Spleen (tissue), 11 donors: Measurements from ENCODE around the gene CENPT. TPM values are rescaled to one million over a fixed set of nuclear protein-coding genes. Genes with fewer than 3 reads are reported as not detected.

Source experiments
- DNase-seq: peaks from one replicate; pipeline ENCODE4 v3.0.0-alpha.2; 2020
- H3K27ac ChIP-seq, 8 donors: fragments of 200-600 bp; sonication (generic) in 7 of 8; 1 replicate in 4 of 8; 2 replicates in 4 of 8; pipeline versions ENCODE4 v1.5.0 to v1.8.0; 2016 to 2021; ENCODE audit warnings: inconsistent platforms in 4 of 8, mild to moderate bottlenecking in 4 of 8, moderate library complexity in 1 of 8
- H3K27me3 ChIP-seq, 7 donors: fragments of 200-600 bp; sonication (generic) in 6 of 7; replicated peaks in 1 of 7; 1 replicate in 4 of 7; 2 replicates in 3 of 7; pipeline versions ENCODE4 v1.5.0 to v1.8.0; 2016 to 2021; ENCODE audit warnings: inconsistent platforms in 3 of 7, mild to moderate bottlenecking in 1 of 7
- H3K36me3 ChIP-seq, 6 donors: fragments of 200-600 bp; sonication (generic) in 5 of 6; 1 replicate in 4 of 6; 2 replicates in 2 of 6; pipeline versions ENCODE4 v1.5.0 to v1.8.0; 2016 to 2021; ENCODE audit warnings: inconsistent platforms in 2 of 6
- H3K4me1 ChIP-seq, 6 donors: fragments of 200-600 bp; sonication (generic) in 5 of 6; 1 replicate in 3 of 6; 2 replicates in 3 of 6; pipeline versions ENCODE4 v1.5.0 to v1.8.0; 2016 to 2021; ENCODE audit warnings: inconsistent platforms in 3 of 6
- H3K4me3 ChIP-seq, 8 donors: fragments of 200-600 bp; sonication (generic) in 7 of 8; 1 replicate in 4 of 8; 2 replicates in 4 of 8; pipeline versions ENCODE4 v1.5.0 to v1.8.0; 2016 to 2021; ENCODE audit warnings: inconsistent platforms in 4 of 8, mild to moderate bottlenecking in 4 of 8, moderate library complexity in 2 of 8
- H3K9me3 ChIP-seq, 8 donors: fragments of 200-600 bp; sonication (generic) in 7 of 8; 1 replicate in 4 of 8; 2 replicates in 4 of 8; pipeline versions ENCODE4 v1.5.0 to v1.8.0; 2016 to 2021; ENCODE audit warnings: inconsistent platforms in 4 of 8
- POLR2A ChIP-seq, 3 donors: fragments of 450-650 bp; IDR thresholded peaks; one replicate each; pipeline ENCODE4 v1.5.1; 2017; ENCODE audit warnings: antibody characterized with exemption in 3 of 3, mild to moderate bottlenecking in 1 of 3
- POLR2AphosphoS5 ChIP-seq, 3 donors: sonication (generic); formaldehyde crosslinking; IDR thresholded peaks; one replicate each; pipeline ENCODE4 v1.5.1; 2017; ENCODE audit warnings: antibody characterized with exemption in 3 of 3
- WGBS, 5 donors: extraction: QIAGEN DNeasy Blood & Tissue Kit in 3 of 5; methylation state at CpG; one replicate each; pipeline versions ENCODE4 v1.1.5 to v1.1.7; 2013 to 2018; 5-methylcytosine and 5-hydroxymethylcytosine counted together
- intact Hi-C: fragments of 100-400 bp; cut with DNase I; formaldehyde crosslinking; loops from one replicate; pipeline ENCODE4 v1.15.0; 2023; ENCODE audit warnings: low total_unique reads
- polyA plus RNA-seq, 3 donors: library from polyadenylated mRNA; stranded (reverse); fragments of 200-250 nt; gene quantifications; one replicate each; pipeline ENCODE4 v1.2.1, GENCODE V29; 2013
- total RNA-seq, 7 donors: library from RNA; depleted of rRNA in 3 of 7; stranded (reverse); fragments of >200 nt in 3 of 7; fragmentation: NEBNext Ultra II Directional in 4 of 7; extraction: Animal tissue kit (Norgen Biotek cat#: 25700) in 4 of 7; gene quantifications; one replicate each; pipeline versions ENCODE4 v1.1.0 to v1.2.1, GENCODE V29; 2016 to 2021
- TF ChIP-seq, protein P1 (sequence below), 11 experiments: fragments of 200-600 bp in 7 of 11; fragments of 450-650 bp in 4 of 11; sonication (generic) in 4 of 11; IDR thresholded peaks in 8 of 11; conservative IDR thresholded peaks in 3 of 11; 1 replicate in 7 of 11; 2 replicates in 4 of 11; pipeline versions ENCODE4 v1.4.0 to v1.8.0; 2016 to 2021; ENCODE audit warnings: antibody characterized with exemption in 11 of 11, inconsistent platforms in 4 of 11, mild to moderate bottlenecking in 1 of 11
- donor health status: healthy with polysubstance abuse.
- donor health status: DM: no; HTN: no; CAD: no; lungs with moderate emphysema.
- donor health status: DM: no; HTN: no; CAD: no.
- donor health status: Bipolar disorder and iron deficiency.
- donor health status: healthy.
- donor health status: DM: no; HTN: no; CAD: no.
- donor health status: DM: yes; HTN: yes; CAD: no.

The CENPT gene
- total and polyA plus RNA-seq, 10 donors, result 43.2 to 101 (median 53.4) TPM

DNA sequence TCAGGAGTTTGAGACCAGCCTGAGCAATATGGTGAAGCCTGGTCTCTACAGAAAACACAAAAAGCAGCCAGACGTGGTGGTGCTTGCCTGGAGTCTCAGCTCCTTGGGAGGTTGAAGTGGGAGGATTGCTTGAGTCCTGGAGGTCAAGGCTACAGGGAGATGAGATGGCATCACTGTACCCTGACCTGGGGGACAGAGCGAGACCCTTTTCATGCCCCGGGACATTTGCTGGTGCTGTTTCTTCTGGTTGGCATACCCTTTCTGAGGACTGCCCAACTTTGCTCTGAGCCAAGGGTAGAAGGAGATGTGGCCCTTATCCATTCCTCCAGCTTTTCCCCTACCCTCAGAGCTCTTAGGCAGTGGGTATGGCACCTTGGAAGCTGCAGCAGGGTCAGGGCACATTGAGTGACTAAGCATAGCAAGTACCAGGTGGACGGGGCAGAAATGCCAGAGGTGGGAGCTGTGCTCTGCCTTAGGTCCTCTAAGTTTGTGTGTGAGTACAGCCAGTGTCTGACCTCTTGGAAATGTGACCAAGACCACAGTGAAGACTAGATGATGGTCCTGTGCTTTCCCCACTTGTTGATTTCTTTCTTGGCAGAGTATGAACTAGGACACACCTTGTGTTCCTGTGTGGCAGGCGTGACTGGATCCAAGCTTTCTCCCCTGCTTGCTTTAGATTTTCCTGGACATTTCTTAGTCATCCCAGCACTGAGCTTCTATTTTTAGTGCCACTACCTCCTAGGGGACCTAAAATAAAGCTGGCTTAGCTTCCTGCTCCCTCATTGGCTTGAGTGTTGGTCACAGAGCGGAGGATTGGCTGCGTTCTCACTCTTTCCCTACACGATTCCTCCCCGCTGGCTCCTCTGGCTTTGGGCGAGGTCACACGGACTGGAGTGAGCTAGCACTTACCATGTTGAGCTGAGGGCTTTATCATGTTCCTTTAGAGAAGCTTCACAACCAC, 15.4 kb upstream of the CENPT start:
- no peak for DNase-seq
- H3K9me3 ChIP-seq, result no peaks in the 10 kb centered on the region
- no peaks in the 10 kb centered on the region for H3K27me3 ChIP-seq
- intact Hi-C loops, result no loop called here
- H3K4me1 ChIP-seq, result peaks cover 0 to 19% (median 4%) of the 10 kb centered on the region in 6 donors
- H3K27ac ChIP-seq, result no peak overlapping the region
- TF ChIP-seq POLR2A (IDR thresholded peaks at IDR 0.05) (no peak), POLR2AphosphoS5 (IDR thresholded peaks at IDR 0.05) (no peak)
- TF ChIP-seq, protein P1, sequence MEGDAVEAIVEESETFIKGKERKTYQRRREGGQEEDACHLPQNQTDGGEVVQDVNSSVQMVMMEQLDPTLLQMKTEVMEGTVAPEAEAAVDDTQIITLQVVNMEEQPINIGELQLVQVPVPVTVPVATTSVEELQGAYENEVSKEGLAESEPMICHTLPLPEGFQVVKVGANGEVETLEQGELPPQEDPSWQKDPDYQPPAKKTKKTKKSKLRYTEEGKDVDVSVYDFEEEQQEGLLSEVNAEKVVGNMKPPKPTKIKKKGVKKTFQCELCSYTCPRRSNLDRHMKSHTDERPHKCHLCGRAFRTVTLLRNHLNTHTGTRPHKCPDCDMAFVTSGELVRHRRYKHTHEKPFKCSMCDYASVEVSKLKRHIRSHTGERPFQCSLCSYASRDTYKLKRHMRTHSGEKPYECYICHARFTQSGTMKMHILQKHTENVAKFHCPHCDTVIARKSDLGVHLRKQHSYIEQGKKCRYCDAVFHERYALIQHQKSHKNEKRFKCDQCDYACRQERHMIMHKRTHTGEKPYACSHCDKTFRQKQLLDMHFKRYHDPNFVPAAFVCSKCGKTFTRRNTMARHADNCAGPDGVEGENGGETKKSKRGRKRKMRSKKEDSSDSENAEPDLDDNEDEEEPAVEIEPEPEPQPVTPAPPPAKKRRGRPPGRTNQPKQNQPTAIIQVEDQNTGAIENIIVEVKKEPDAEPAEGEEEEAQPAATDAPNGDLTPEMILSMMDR (IDR thresholded peaks at IDR 0.05 in 8 of 11, conservative IDR thresholded peaks at IDR 0.05 in 3 of 11), result no peak
- no peak overlapping the region for H3K4me3 ChIP-seq
- WGBS, 5 donors, result 90 to 93% (median 91%) methylated on average over 11 of the region's 11 CpGs
- H3K36me3 ChIP-seq, result peaks cover 0 to 58% (median 36%) of the 10 kb centered on the region in 6 donors

DNA sequence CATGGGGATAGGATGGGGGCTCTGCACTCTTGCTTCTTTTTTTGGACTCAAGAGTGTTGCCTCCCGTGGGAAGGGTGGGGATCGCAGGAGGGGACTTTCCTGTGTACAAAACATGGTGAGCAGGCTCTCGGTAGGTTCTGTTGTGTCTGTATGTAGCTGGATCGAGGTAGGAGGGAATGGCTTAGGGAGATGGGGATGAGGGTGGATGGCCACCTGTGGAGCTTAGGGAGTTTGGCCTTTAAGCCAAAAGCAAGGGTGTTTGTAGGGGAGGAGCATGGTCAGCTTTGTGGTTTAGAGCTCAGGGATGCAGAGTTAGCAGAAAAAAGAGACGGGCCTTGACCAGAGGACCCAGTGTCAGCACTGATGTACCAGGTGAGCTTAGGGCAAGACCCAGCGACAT, 14.4 kb upstream of the CENPT start:
- intact Hi-C loops, result no loop called here
- no peak for DNase-seq
- peaks cover 0 to 30% (median 13%) of the 10 kb centered on the region in 6 donors for H3K4me1 ChIP-seq
- TF ChIP-seq, protein P1 (IDR thresholded peaks at IDR 0.05 in 8 of 11, conservative IDR thresholded peaks at IDR 0.05 in 3 of 11), result no peak
- no peak for TF ChIP-seq POLR2AphosphoS5 (IDR thresholded peaks at IDR 0.05)
- TF ChIP-seq POLR2A (IDR thresholded peaks at IDR 0.05), result no peak
- no peak overlapping the region for H3K27ac ChIP-seq
- no peak overlapping the region for H3K4me3 ChIP-seq
- no peaks in the 10 kb centered on the region for H3K9me3 ChIP-seq
- H3K27me3 ChIP-seq, result no peaks in the 10 kb centered on the region
- H3K36me3 ChIP-seq, result peaks cover 0 to 48% (median 28%) of the 10 kb centered on the region in 6 donors
- 79 to 93% (median 88%) methylated on average over 6 of the region's 6 CpGs for WGBS, 5 donors

DNA sequence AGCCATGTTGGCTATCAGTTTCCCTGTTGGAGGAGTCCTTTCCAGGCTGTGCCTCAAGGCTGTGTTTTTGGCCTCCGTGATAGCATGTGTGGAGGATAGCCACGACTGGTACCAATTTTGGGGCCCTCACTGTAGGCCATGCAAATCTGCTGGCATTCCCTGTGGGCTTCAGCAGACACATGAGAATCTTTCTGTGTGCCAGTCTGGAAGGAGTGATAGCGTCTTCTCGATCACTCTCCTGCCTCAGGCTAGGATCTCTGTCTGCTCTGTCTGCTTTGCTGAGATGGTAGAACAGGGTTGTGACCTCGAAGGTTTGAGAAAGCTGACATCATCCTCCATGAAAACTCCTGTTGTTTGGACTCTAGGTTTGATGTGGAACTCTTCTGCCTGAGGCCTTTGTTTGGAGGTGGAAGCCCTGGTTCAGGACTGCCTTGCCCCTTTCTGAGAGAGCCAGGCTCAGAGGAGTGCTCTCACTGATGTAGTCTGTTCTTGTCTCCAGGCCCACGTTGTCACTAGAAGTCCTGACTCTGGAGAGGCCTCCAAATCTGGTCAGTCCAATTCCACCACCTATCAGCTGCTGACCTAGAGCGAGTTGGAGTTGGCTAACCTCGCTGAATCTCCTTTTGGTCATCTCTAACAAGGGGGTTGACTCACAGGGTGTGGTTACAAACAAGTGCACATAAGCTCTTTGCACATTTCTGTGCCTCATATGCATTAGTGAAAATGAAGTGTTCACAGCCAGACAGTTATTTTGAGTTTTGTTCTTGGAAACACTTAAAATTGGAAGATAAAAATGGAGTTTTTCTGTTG, 13.3 kb upstream of the CENPT start:
- H3K4me1 ChIP-seq, result peaks cover 0 to 34% (median 15%) of the 10 kb centered on the region in 6 donors
- H3K4me3 ChIP-seq, result no peak overlapping the region
- no peak for DNase-seq
- TF ChIP-seq, protein P1 (IDR thresholded peaks at IDR 0.05 in 8 of 11, conservative IDR thresholded peaks at IDR 0.05 in 3 of 11), result no peak
- TF ChIP-seq POLR2AphosphoS5 (IDR thresholded peaks at IDR 0.05) (no peak), POLR2A (IDR thresholded peaks at IDR 0.05) (no peak)
- WGBS, 5 donors, result 83 to 94% (median 89%) methylated on average over 7 to 8 of the region's 8 CpGs
- H3K36me3 ChIP-seq, result peaks cover 0 to 37% (median 19%) of the 10 kb centered on the region in 6 donors
- intact Hi-C loops, result no loop called here
- no peaks in the 10 kb centered on the region for H3K27me3 ChIP-seq
- no peaks in the 10 kb centered on the region for H3K9me3 ChIP-seq
- H3K27ac ChIP-seq, result no peak overlapping the region
